Mucosa of gallbladder (tissue), 1 donor: ENCODE data around the gene KAT2B. TPM values are rescaled to one million over a fixed set of nuclear protein-coding genes. Genes with fewer than 3 reads are reported as not detected.

Source experiments
- DNase-seq: peaks from one replicate; pipeline ENCODE4 v3.0.0-alpha.2; 2020; ENCODE audit warnings: low spot score
- total RNA-seq: library from RNA; stranded (reverse); gene quantifications from one replicate; pipeline ENCODE4 v1.2.1, GENCODE V29; 2021
- donor health status: DM: no; HTN: no; CAD: no.

The KAT2B gene
- total RNA-seq, 1 donor from 2014 or later: 16.8 TPM

DNA sequence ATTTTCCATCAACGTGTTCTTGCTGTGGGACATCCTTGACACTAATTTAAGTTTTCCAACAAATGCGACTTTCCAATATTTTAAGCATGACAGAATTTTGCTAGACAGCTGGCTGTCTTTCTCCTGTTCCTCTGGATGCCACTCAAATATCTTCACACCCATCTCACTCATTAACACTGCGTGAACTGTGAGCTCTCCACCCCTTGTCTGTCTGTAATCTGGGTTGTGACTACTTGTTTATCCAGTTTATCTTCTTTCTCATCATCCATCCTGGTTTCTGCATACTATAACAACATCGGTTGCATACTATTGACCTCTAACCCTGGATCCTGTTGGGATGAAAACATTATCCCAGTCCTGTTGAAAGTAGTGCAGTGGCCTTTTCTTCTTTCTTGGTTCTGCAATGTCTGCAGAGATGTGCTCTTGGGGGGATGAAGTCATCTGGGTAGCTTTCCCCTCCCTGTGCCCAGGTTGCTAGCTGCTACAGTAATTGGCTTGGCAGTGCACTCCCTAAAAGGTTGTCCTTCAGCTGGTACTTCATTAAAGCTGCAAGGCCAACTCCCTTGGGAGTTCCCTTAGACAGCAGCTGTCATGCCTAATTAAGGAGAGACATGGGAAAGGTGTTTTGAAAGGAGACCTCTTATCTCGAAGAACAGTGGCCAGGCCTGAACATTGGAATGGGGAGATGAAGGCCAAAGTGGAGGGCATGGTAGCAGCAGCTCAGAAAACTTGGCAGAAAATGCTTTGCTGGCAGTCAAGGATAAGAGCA, 24.7 kb downstream of the KAT2B start:
- DNase-seq: no peak

GRCh38 chr3:20066079-20066478, 25.8 kb downstream of the KAT2B start:
- no peak for DNase-seq

DNA sequence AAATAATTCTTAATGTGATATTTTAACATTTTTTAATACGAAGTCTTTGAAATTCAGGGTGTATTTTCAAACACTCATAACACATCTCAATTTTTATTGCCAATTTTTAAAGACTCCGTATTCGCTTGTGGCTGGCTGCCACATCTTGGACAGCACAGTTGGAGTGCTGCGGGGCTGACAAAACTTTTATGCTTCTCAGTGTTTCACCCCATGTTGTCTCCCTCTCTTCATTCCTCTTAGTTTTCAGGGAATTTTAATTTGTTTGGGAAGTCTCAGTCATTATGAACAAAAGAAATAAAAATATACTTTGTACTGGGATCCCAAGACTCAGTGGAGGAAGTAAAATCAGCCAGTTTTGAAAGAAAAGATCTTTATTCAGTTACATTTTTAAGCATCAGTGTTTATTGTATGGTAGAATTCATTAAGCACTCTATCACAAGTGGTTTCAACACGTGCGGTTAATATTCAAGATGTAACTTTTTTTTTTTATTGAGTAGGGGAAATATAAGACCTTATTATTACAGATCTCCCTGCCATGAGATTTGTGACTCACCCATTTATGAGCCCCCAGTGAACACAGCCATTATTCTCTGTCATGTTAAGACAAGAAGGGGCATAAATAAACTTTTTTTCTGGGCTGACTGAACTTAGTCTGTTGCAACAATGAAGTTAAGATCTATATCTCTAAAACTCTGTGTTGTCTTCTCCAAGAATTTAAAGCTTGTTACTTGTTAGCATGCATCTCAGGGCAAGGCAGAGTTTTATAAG, 26.8 kb downstream of the KAT2B start:
- DNase-seq: no peak

- no peak for DNase-seq
Measured at GRCh38 chr3:20068512-20069177, 28.4 kb downstream of the KAT2B start.

GRCh38 chr3:20069178-20069532, 28.9 kb downstream of the KAT2B start:
- no peak for DNase-seq

- DNase-seq: no peak
Measured at GRCh38 chr3:20071175-20071574, 30.9 kb downstream of the KAT2B start.

GRCh38 chr3:20072422-20072821, 32.2 kb downstream of the KAT2B start:
- DNase-seq: no peak

DNA sequence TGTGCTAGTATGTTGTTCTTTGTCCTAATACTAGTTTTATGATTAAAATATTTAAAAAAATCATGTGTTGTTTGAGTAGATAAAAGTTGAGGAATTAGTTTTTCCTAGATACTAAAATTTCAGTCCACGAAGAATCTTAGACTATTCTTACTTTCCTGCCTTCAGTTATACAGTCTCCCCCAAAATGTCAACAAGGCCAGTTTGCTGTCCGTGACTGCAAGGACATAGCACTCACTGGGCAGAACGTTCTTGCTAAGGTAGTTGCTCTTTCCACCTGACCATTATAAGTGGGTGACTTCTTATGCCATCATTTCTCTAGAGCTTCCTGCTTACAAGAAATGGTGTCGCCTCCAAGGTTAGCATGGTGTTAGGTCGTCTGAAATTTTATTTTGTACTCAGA, 32.8 kb downstream of the KAT2B start:
- no peak for DNase-seq

- DNase-seq: no peak
Measured at GRCh38 chr3:20073683-20074082, 33.4 kb downstream of the KAT2B start.

- no peak for DNase-seq
Measured at GRCh38 chr3:20074226-20075063, 34.2 kb downstream of the KAT2B start.

DNA sequence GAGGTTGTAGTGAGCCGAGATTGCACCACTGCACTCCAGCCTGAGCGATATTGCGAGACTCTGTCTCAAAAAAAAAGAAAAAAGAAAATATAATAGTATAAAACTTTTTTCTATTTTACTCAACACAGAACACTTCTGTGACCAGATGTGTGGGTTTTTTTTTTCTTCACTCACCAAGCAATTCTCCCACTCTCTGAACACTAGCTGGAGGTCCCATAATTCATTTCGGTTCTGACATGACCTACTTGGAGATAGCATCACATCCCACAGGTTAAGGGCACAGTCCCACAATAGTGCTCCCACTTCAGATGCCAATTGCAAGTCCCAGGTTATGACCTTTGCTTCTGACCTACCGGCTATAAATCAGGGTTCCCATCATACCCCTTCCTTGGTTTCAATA, 35.0 kb downstream of the KAT2B start:
- DNase-seq: no peak

DNA sequence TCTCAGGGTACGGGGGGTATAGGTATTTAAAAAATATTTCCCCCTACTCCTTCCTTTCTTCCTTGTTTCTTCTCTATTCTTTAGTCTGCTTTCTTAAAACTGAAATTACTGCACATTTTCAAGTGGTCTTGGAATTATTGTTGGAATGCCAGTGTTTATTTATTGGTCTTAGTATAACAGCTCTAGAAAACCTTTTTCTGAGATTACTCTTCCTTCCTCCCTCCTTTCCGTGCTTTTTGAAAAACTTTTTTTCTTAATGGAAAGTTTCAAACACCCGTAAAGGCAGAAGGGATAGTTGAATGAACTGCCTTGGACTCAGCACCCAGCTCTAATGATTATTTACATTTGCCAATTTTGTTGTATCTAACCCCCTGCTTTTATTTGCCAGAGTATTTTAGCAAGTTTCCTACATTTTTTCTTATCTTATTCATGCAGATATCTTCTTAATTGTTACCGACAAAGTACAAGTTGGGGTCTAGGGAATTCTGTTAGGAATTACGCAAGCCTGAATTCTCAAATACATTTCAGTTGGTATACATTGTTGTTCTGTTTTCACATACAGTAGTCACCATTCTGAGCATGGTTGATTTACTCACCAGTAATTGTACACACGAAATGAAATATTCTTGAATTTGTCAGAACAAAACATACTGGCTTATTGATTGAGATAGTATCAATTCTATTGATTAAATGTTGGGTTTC, 36.2 kb downstream of the KAT2B start:
- DNase-seq: no peak

- DNase-seq: no peak
Measured at GRCh38 chr3:20077068-20077467, 36.8 kb downstream of the KAT2B start.

DNA sequence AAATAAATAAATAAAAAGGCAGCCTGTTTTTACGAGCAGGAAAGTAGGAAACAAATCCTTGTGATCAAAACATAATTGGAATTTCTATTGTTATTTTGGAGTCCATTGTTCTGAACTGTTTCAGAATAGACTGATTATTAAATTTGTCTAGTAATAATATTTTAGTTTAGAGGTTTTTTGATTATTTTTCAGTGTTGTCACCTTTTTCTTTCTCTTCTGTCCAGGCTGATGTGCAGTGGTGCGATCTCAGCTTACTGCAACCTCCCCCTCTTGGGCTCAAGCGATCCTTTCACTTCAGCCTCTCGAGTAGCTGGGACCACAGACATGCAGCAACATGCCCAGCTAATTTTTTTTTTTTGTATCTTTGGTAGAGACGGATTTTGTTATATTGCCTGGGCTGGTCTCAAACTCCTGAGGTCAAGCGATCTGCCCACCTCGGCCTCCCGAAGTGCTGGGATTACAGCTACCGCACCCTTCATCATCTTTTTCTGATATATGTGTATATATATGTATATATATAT, 38.0 kb downstream of the KAT2B start:
- no peak for DNase-seq

DNA sequence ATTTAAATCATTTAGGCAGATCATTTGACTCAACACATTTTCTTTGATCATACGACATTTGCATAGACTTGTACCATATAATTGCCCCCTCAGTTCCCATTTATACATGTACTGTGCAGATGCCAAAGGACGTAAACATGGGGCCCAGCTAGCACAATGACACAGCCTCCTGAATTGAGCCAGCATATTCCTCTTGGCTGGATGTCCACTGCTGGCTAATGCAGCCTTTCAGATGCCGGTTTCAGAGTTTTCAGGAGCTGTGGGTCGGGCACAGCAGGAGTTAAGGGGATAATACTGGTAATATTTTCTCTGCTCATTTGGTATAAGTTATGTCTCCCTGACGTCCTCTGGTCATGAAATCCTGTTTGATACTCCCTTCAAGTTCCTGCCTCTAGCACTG, 39.4 kb downstream of the KAT2B start:
- no peak for DNase-seq

DNA sequence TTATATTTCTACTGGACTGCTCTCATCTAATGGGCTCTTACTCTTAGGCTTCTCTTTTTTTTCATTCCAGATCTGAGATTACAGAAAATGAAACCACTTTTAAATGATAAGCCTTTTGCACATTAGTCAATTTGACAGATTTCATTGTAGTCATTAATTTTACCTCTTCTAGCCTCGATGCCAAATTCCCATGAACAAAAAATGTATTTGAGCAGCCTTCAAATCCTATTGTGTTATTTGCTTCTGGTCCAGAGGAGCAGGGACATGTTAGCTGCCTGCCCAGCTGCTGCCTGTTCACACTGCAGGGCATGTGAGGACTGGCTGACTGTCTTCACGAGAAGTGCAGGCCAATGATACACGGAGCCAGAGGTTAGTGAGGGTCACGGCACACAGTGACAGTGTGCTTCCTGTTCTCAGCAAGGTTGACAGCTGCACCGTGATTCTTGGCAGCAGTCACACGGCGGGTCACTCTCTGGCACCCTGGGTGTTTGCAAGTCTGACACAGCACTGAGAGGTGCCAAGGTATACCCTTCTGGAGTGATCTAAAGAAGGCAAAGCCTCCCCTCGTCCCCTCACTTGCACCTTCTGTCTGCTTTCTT, 40.8 kb downstream of the KAT2B start:
- peak; percentile 72 for DNase-seq

DNA sequence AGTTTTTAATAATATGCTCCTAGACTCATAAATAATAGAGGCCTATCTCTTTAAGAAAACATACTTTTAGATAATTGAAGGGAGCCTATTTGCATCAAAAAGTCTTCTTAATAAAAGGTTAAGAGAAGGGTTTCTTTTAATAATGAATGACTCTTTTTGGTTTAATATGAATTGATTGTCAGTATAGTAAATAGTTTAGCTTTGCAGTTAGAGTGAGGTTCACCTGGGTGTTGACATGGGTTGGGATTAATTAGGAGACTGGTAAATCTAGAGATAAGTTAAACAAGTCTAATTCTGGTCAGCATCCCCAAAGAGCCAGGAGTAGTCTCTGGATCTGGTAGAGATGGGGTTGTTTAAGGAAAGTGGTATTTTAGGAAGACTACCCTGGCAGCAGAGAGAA, 43.0 kb downstream of the KAT2B start:
- no peak for DNase-seq

DNA sequence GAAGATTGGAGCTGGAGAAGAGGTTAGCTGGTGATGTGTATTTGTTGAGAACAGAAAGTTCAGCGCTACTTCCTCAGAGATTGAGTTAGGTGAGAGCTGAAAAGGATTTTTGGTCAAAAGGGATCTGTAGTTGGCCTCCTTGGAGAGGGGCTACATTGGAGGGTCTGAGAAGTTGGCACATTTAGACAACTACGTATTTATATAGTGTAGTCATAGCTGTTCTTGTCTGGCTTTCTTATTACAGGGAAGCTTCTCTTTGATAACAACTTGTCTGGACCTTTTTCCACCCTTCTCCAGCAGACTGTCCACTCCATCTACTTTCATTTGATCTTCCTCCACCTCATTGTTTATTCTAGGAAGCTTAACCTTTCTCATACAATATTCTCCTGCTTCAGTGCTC, 43.7 kb downstream of the KAT2B start:
- DNase-seq: no peak

- DNase-seq: no peak
Measured at GRCh38 chr3:20091331-20092047, 51.2 kb downstream of the KAT2B start.

DNA sequence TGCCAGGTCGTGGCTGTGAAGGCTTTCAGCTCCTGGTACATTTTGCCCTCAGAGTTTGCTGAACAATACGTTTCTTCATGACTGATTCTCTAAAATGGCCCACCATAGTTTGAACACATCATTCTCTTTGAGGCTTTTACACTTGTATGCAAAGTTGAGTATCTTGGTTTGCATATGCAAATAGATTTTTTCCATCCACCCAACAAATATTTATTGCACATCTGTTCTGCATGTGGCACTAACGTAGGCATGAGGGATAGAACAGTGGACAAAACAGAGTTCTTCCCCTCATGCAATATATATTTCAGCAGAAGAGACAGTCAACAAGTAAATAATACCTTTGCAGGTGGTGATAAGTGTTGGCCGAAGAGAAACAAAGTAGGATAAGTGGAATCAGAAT, 55.2 kb downstream of the KAT2B start:
- DNase-seq: no peak
